GM23248 (cell line): ENCODE measurements around the gene LUC7L. TPM values are rescaled to one million over a fixed set of nuclear protein-coding genes. Genes with fewer than 3 reads are reported as not detected.

Source experiments
- DNase-seq: peaks from one replicate; pipeline ENCODE4 v3.0.0-alpha.2; 2015
- H2AFZ ChIP-seq: fragments of 200-600 bp; sonication (generic); 2 replicates; pipeline ENCODE4 v1.6.1; 2016; ENCODE audit warnings: antibody characterized with exemption
- H3F3A ChIP-seq: fragments of 200-600 bp; sonication (generic); 2 replicates; pipeline ENCODE4 v1.6.1; 2016; ENCODE audit warnings: mild to moderate bottlenecking, antibody characterized with exemption, mixed run types; ENCODE audit not compliant: insufficient read depth
- H3K27ac ChIP-seq: fragments of 200-600 bp; sonication (generic); 2 replicates; pipeline ENCODE4 v1.5.1; 2016; ENCODE audit warnings: mild to moderate bottlenecking
- H3K27me3 ChIP-seq: fragments of 200-600 bp; sonication (generic); replicated peaks from 2 replicates; pipeline ENCODE4 v1.6.1; 2016; ENCODE audit warnings: mild to moderate bottlenecking; ENCODE audit not compliant: insufficient read depth
- H3K36me3 ChIP-seq: fragments of 200-600 bp; sonication (generic); 2 replicates; pipeline ENCODE4 v1.6.1; 2016; ENCODE audit warnings: low read depth, mild to moderate bottlenecking
- H3K4me1 ChIP-seq: fragments of 200-600 bp; sonication (generic); 2 replicates; pipeline ENCODE4 v1.6.1; 2016; ENCODE audit warnings: mild to moderate bottlenecking; ENCODE audit not compliant: insufficient read depth
- H3K4me2 ChIP-seq: fragments of 200-600 bp; sonication (generic); one replicate; pipeline ENCODE4 v1.6.1; 2016; ENCODE audit warnings: mild to moderate bottlenecking; ENCODE audit not compliant: unreplicated experiment
- H3K4me3 ChIP-seq: fragments of 200-600 bp; sonication (generic); 2 replicates; pipeline ENCODE4 v1.5.1; 2016; ENCODE audit warnings: mild to moderate bottlenecking
- H3K79me2 ChIP-seq: fragments of 200-600 bp; sonication (generic); 2 replicates; pipeline ENCODE4 v1.6.1; 2016; ENCODE audit warnings: mild to moderate bottlenecking; ENCODE audit not compliant: insufficient read depth
- H3K9ac ChIP-seq: fragments of 200-600 bp; sonication (generic); 2 replicates; pipeline ENCODE4 v1.6.1; 2016; ENCODE audit warnings: mild to moderate bottlenecking
- H3K9me2 ChIP-seq: fragments of 200-600 bp; sonication (generic); 2 replicates; pipeline ENCODE4 v1.6.1; 2016; ENCODE audit warnings: mixed run types, mild to moderate bottlenecking, moderate library complexity; ENCODE audit not compliant: insufficient read depth
- H3K9me3 ChIP-seq: fragments of 200-600 bp; sonication (generic); one replicate; pipeline ENCODE4 v1.6.1; 2017; ENCODE audit warnings: low read depth
- H4K20me1 ChIP-seq: fragments of 200-600 bp; sonication (generic); 2 replicates; pipeline ENCODE4 v1.6.0; 2016; ENCODE audit not compliant: insufficient read depth
- EZH2 ChIP-seq: fragments of 200-600 bp; sonication (generic); IDR thresholded peaks from 2 replicates; pipeline ENCODE4 v1.6.1; 2018; ENCODE audit warnings: antibody characterized with exemption, mild to moderate bottlenecking; ENCODE audit not compliant: insufficient read depth, poor library complexity, severe bottlenecking
- EZH2phosphoT487 ChIP-seq: fragments of 200-600 bp; sonication (generic); IDR thresholded peaks from 2 replicates; pipeline ENCODE4 v1.6.1; 2018; ENCODE audit warnings: antibody characterized with exemption, moderate library complexity, mild to moderate bottlenecking, low read depth; ENCODE audit not compliant: insufficient read depth
- WGBS, 2 experiments: methylation state at CpG; one replicate each; pipeline ENCODE4 v1.1.6; 2015 to 2017; ENCODE audit warnings: low lambda C conversion rate in 2 of 2, low coverage in 1 of 2; ENCODE audit errors: missing lambda C conversion rate in 2 of 2; 5-methylcytosine and 5-hydroxymethylcytosine counted together
- in situ Hi-C: fragments of 300-500 bp; cut with MboI; formaldehyde crosslinking; loops from 2 replicates; pipeline ENCODE4 v1.15.0; 2020
- polyA plus RNA-seq: library from polyadenylated mRNA; unstranded; fragments of >200 nt; fragmentation: Nextera tagmentation; extraction: Ambion mirVana; gene quantifications from 2 replicates; pipeline ENCODE4 v1.2.1, GENCODE V29; 2016
- total RNA-seq: library from RNA; depleted of rRNA; stranded (reverse); fragments of >200 nt; shearing (Covaris generic); gene quantifications from 2 replicates; pipeline ENCODE4 v1.2.3, GENCODE V29; 2014

The LUC7L gene
- total and polyA plus RNA-seq, 2 experiments from 2014 or later: 37.3 to 49.6 TPM

DNA sequence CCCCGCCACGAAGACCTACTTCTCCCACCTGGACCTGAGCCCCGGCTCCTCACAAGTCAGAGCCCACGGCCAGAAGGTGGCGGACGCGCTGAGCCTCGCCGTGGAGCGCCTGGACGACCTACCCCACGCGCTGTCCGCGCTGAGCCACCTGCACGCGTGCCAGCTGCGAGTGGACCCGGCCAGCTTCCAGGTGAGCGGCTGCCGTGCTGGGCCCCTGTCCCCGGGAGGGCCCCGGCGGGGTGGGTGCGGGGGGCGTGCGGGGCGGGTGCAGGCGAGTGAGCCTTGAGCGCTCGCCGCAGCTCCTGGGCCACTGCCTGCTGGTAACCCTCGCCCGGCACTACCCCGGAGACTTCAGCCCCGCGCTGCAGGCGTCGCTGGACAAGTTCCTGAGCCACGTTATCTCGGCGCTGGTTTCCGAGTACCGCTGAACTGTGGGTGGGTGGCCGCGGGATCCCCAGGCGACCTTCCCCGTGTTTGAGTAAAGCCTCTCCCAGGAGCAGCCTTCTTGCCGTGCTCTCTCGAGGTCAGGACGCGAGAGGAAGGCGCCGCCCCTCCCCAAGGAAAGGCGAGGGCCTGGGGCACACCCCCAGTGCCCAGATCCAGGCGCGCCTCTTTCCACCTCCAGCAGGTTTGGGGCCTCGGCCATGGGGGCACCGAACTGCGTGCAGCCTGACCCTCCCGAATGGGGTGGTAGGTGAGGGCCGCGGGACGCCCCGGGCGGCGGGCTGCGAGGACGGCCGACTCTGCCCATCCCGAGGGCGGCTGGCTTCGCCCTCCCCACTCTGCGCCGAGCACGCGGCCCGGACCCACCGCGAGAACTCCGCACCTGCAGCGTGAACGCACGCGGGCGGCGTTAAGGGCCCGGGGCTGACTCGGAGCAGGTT, 48.3 kb downstream of the LUC7L start:
- in situ Hi-C loops: loop anchor here (5.0 kb wide), 1 partner anchor 74 kb away; no protein-coding TSS in a partner anchor
- H2AFZ ChIP-seq: no peak overlapping the region
- H3K9me3 ChIP-seq: no peaks in the 10 kb centered on the region
- no peaks in the 10 kb centered on the region for H3K9me2 ChIP-seq
- WGBS, 2 experiments: 3% methylated on average over 61 to 66 of the region's 89 CpGs
- no peaks in the 10 kb centered on the region for H3K36me3 ChIP-seq
- peaks cover 11% of the 10 kb centered on the region for H3F3A ChIP-seq
- peak overlapping the region; percentile 56 for H3K4me3 ChIP-seq
- TF ChIP-seq EZH2 (no peak), EZH2phosphoT487 (no peak)
- H3K79me2 ChIP-seq: no peaks in the 10 kb centered on the region
- H3K9ac ChIP-seq: no peak overlapping the region
- H3K4me1 ChIP-seq: no peaks in the 10 kb centered on the region
- H3K4me2 ChIP-seq: peak overlapping the region; percentile 67
- DNase-seq: peak; percentile 81
- H3K27ac ChIP-seq: no peak overlapping the region
- H4K20me1 ChIP-seq: no peaks in the 10 kb centered on the region
- H3K27me3 ChIP-seq: peaks cover 30% of the 10 kb centered on the region

DNA sequence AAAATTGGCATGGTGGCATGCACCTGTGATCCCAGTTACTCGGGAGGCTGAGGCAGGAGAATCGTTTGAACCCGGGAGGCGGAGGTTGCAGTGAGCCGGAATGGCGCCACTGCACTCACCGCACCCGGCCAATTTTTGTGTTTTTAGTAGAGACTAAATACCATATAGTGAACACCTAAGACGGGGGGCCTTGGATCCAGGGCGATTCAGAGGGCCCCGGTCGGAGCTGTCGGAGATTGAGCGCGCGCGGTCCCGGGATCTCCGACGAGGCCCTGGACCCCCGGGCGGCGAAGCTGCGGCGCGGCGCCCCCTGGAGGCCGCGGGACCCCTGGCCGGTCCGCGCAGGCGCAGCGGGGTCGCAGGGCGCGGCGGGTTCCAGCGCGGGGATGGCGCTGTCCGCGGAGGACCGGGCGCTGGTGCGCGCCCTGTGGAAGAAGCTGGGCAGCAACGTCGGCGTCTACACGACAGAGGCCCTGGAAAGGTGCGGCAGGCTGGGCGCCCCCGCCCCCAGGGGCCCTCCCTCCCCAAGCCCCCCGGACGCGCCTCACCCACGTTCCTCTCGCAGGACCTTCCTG, 49.1 kb downstream of the LUC7L start, which contains the start of gene HBQ1:
Gene HBQ1, plus strand, starts transcription at position 359 of the 575 bp plus-strand sequence. Its CDS starts 28 bp downstream, at position 387.
- in situ Hi-C loops: loop anchor here (5.0 kb wide), 1 partner anchor 73 kb away; no protein-coding TSS in a partner anchor
- H3K27me3 ChIP-seq: peaks cover 35% of the 10 kb centered on the region
- no peaks in the 10 kb centered on the region for H3K36me3 ChIP-seq
- no peak within 1 kb of the TSS for H2AFZ ChIP-seq
- H3F3A ChIP-seq: peaks cover 10% of the 10 kb centered on the region
- WGBS, 2 experiments: 16 to 22% methylated on average over 42 to 44 of the region's 59 CpGs
- DNase-seq: peak; percentile 57
- H3K79me2 ChIP-seq: no peaks in the 10 kb centered on the region
- H3K4me2 ChIP-seq: peak within 1 kb of the TSS; percentile 67
- no peak for TF ChIP-seq EZH2phosphoT487
- no peak for TF ChIP-seq EZH2
- H3K27ac ChIP-seq: no peak within 1 kb of the TSS
- no peaks in the 10 kb centered on the region for H4K20me1 ChIP-seq
- no peaks in the 10 kb centered on the region for H3K9me3 ChIP-seq
- no peaks in the 10 kb centered on the region for H3K4me1 ChIP-seq
- no peaks in the 10 kb centered on the region for H3K9me2 ChIP-seq
- no peak within 1 kb of the TSS for H3K9ac ChIP-seq
- peak within 1 kb of the TSS; percentile 56 for H3K4me3 ChIP-seq

DNA sequence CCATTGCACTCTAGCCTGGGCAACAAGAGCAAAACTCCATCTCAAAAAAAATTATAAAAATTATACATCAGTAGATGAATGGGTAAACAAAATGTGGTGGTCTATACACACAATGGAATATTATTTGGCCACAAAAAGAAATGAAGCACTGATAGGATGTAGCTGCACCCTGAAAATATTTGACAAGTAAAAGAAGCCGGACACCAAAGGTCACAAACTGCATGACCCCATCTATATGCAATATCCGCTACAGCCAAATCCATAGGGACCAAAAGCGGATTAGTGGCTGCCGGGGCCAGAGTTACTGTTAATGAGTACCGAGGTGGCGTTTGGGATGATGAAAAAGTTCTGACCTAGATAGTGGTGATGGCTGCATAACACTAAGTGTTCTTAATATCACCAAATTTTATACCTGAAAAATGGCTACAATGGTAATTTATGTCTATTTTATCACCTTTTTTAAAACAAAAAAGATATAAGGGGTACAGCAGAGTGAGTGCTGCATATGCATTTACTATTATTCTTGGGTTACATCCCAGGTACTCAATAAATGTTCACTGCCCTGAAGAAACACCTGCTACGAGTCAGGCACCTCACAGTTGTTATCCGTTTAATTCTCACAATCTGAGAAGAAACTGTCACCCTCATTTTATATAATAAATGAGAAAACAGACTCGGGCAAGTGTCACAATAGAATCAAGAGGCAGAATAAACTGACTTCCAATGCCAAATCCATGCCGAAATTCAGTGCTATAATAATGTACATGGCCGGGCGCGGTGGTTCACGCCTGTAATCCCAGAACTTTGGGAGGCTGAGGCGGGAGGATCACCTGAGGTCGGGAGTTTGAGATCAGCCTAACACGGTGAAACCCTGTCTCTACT, 49.8 kb downstream of the LUC7L start:
- Histone ChIP-seq H4K20me1 (no peaks in the 10 kb centered on the region), H3K4me2 (no peak overlapping the region), H3K9ac (no peak overlapping the region), H3K27me3 (peaks cover 43% of the 10 kb centered on the region), H3K4me1 (no peaks in the 10 kb centered on the region), H3K9me3 (no peaks in the 10 kb centered on the region), H3K9me2 (no peaks in the 10 kb centered on the region), H3F3A (peaks cover 3% of the 10 kb centered on the region; the same call in 1 of the 2 replicates), H3K79me2 (no peaks in the 10 kb centered on the region), H2AFZ (no peak overlapping the region), H3K27ac (no peak overlapping the region), H3K4me3 (no peak overlapping the region), H3K36me3 (no peaks in the 10 kb centered on the region)
- no peak for TF ChIP-seq EZH2phosphoT487
- TF ChIP-seq EZH2: no peak
- 75 to 79% methylated on average over 17 of the region's 17 CpGs for WGBS, 2 experiments
- in situ Hi-C loops: loop anchor here (5.0 kb wide), 1 partner anchor 72 kb away; no protein-coding TSS in a partner anchor
- DNase-seq: no peak

DNA sequence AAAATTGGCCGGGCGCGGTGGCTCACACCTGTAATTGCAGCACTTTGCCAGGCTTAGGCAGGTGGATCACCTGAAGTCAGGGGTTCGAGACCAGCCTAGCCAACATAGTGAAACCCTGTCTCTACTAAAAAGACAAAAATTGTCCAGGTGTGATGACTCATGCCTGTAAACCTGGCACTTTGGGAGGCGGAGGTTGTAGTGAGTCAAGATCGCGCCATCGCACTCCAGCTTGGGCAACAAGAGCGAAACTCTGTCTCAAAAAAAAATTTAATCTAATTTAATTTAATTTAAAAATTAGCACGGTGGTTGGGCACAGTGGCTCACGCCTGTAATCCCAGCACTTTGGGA, 50.6 kb downstream of the LUC7L start:
- Histone ChIP-seq H3K4me1 (no peaks in the 10 kb centered on the region), H3K4me3 (no peak overlapping the region), H2AFZ (no peak overlapping the region), H3K4me2 (no peak overlapping the region), H3K9me2 (no peaks in the 10 kb centered on the region), H3K9me3 (no peaks in the 10 kb centered on the region), H4K20me1 (no peaks in the 10 kb centered on the region), H3F3A (no peaks in the 10 kb centered on the region), H3K27me3 (peaks cover 44% of the 10 kb centered on the region), H3K79me2 (no peaks in the 10 kb centered on the region), H3K36me3 (no peaks in the 10 kb centered on the region), H3K27ac (no peak overlapping the region), H3K9ac (no peak overlapping the region)
- 85 to 86% methylated on average over 11 of the region's 11 CpGs for WGBS, 2 experiments
- in situ Hi-C loops: no loop called here
- DNase-seq: no peak
- TF ChIP-seq EZH2 (no peak), EZH2phosphoT487 (no peak)
